Naive thymus-derived CD8-positive, alpha-beta T cell (primary cell): ENCODE measurements around the gene THBS1. TPM values are rescaled to one million over a fixed set of nuclear protein-coding genes. Genes with fewer than 3 reads are reported as not detected.

ENCODE experiments used
- ATAC-seq, 2 donors: fragments of 150-1000 bp; cut with Tn5 transposase in 1 of 2; sonication (Bioruptor Pico), chemical (Tn5 transposase) in 1 of 2; 1 replicate in 1 of 2; 2 replicates in 1 of 2; pipeline ENCODE4 v1.10.0; 2021; ENCODE audit warnings: mild to moderate bottlenecking in 2 of 2, moderate library complexity in 2 of 2
- POLR2A ChIA-PET: fragments of 350-600 bp; sonication (Branson Sonifier 250); formaldehyde crosslinking; loops from one replicate; lab custom pipeline; 2021; ENCODE audit warnings: antibody characterized with exemption; lab: Charles Lee
- DNase-seq, 10 donors: peaks; one replicate each; pipeline versions ENCODE4 v3.0.0 to v3.0.0-alpha.2; 2020 to 2022
- H3K27ac Mint-ChIP-seq, 10 donors: one replicate each; pipeline ENCODE4 v1.8.0; 2020 to 2022; ENCODE audit warnings: mild to moderate bottlenecking in 10 of 10, mixed read lengths in 10 of 10, moderate library complexity in 4 of 10, inconsistent platforms in 1 of 10
- H3K27me3 Mint-ChIP-seq, 5 donors: one replicate each; pipeline ENCODE4 v1.8.0; 2021 to 2022; ENCODE audit warnings: mixed read lengths in 5 of 5
- H3K36me3 Mint-ChIP-seq, 3 donors: one replicate each; pipeline ENCODE4 v1.8.0; 2020 to 2022; ENCODE audit warnings: mixed read lengths in 3 of 3, mild to moderate bottlenecking in 2 of 3, inconsistent platforms in 1 of 3
- H3K4me1 Mint-ChIP-seq, 4 donors: one replicate each; pipeline ENCODE4 v1.8.0; 2021 to 2022; ENCODE audit warnings: mixed read lengths in 4 of 4
- H3K4me3 Mint-ChIP-seq, 10 donors: one replicate each; pipeline ENCODE4 v1.8.0; 2020 to 2022; ENCODE audit warnings: mild to moderate bottlenecking in 10 of 10, mixed read lengths in 10 of 10, moderate library complexity in 6 of 10, inconsistent platforms in 1 of 10
- H3K9me3 Mint-ChIP-seq, 9 donors: one replicate each; pipeline ENCODE4 v1.8.0; 2020 to 2022; ENCODE audit warnings: mixed read lengths in 9 of 9, mild to moderate bottlenecking in 3 of 9, inconsistent platforms in 1 of 9, moderate library complexity in 1 of 9
- polyA plus RNA-seq, 3 donors: library from polyadenylated mRNA; unstranded; fragments of 300-500 nt; fragmentation: Illumina TruSeq; gene quantifications; one replicate each; pipeline ENCODE4 v1.2.3, GENCODE V29; 2021
- total RNA-seq, 8 experiments: library from RNA in 2 of 8; stranded (reverse) in 2 of 8; gene quantifications; one replicate each; pipeline ENCODE4 v1.2.3 and lab custom pipeline; 2021 to 2026

The THBS1 gene
- total and polyA plus RNA-seq, 5 experiments from 2014 or later: 0.02 to 6.5 (median 2.0) TPM; not detected in 1

GRCh38 chr15:39593071-39593655 lies 12.3 kb downstream of the THBS1 start:
- H3K9me3 Mint-ChIP-seq: no peaks in the 10 kb centered on the region
- POLR2A ChIA-PET: no interaction called here
- H3K4me1 Mint-ChIP-seq: peaks cover 0 to 7% (median 0%) of the 10 kb centered on the region in 4 donors
- H3K4me3 Mint-ChIP-seq: no peak overlapping the region
- peaks cover 0 to 3% (median 0%) of the 10 kb centered on the region in 5 donors for H3K27me3 Mint-ChIP-seq
- ATAC-seq: no peak
- DNase-seq: no peak
- no peaks in the 10 kb centered on the region for H3K36me3 Mint-ChIP-seq
- no peak overlapping the region for H3K27ac Mint-ChIP-seq

GRCh38 chr15:39593656-39594445 lies 13.0 kb downstream of the THBS1 start:
- Mint-ChIP-seq H3K36me3 (no peaks in the 10 kb centered on the region), H3K27me3 (peaks cover 0 to 3% (median 0%) of the 10 kb centered on the region in 5 donors), H3K4me1 (peaks cover 0 to 7% (median 0%) of the 10 kb centered on the region in 4 donors), H3K27ac (peak overlapping the region in 2 of 10 donors; percentile 51 to 78), H3K9me3 (no peaks in the 10 kb centered on the region), H3K4me3 (peak overlapping the region in 2 of 10 donors; percentile 7 to 60)
- DNase-seq: no peak
- POLR2A ChIA-PET: no interaction called here
- no peak for ATAC-seq

GRCh38 chr15:39594446-39595337 lies 13.8 kb downstream of the THBS1 start:
- no peak for ATAC-seq
- H3K4me3 Mint-ChIP-seq: no peak overlapping the region

DNA sequence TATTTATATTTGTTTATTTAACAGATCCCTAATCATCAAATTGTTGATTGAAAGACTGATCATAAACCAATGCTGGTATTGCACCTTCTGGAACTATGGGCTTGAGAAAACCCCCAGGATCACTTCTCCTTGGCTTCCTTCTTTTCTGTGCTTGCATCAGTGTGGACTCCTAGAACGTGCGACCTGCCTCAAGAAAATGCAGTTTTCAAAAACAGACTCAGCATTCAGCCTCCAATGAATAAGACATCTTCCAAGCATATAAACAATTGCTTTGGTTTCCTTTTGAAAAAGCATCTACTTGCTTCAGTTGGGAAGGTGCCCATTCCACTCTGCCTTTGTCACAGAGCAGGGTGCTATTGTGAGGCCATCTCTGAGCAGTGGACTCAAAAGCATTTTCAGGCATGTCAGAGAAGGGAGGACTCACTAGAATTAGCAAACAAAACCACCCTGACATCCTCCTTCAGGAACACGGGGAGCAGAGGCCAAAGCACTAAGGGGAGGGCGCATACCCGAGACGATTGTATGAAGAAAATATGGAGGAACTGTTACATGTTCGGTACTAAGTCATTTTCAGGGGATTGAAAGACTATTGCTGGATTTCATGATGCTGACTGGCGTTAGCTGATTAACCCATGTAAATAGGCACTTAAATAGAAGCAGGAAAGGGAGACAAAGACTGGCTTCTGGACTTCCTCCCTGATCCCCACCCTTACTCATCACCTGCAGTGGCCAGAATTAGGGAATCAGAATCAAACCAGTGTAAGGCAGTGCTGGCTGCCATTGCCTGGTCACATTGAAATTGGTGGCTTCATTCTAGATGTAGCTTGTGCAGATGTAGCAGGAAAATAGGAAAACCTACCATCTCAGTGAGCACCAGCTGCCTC lies 14.7 kb downstream of the THBS1 start:
- POLR2A ChIA-PET: no interaction called here
- peaks cover 0 to 7% (median 0%) of the 10 kb centered on the region in 4 donors for H3K4me1 Mint-ChIP-seq
- H3K27ac Mint-ChIP-seq: no peak overlapping the region

More at GRCh38 chr15:39594446-39595337, 13.8 kb downstream of the THBS1 start:
- DNase-seq: no peak
- Mint-ChIP-seq H3K36me3 (no peaks in the 10 kb centered on the region), H3K4me1 (peaks cover 0 to 7% (median 0%) of the 10 kb centered on the region in 4 donors), H3K27me3 (peaks cover 0 to 3% (median 0%) of the 10 kb centered on the region in 5 donors), H3K9me3 (no peaks in the 10 kb centered on the region), H3K27ac (no peak overlapping the region)
- POLR2A ChIA-PET: no interaction called here

GRCh38 chr15:39596358-39597051 lies 15.6 kb downstream of the THBS1 start:
- ATAC-seq: no peak

More for the DNA sequence above, 14.7 kb downstream of the THBS1 start:
- H3K4me3 Mint-ChIP-seq: no peak overlapping the region
- no peaks in the 10 kb centered on the region for H3K9me3 Mint-ChIP-seq
- DNase-seq (no peak), ATAC-seq (no peak)
- H3K36me3 Mint-ChIP-seq: no peaks in the 10 kb centered on the region
- peaks cover 0 to 3% (median 0%) of the 10 kb centered on the region in 5 donors for H3K27me3 Mint-ChIP-seq

GRCh38 chr15:39597336-39597735 lies 16.5 kb downstream of the THBS1 start:
- Mint-ChIP-seq H3K4me1 (peaks cover 0 to 7% (median 0%) of the 10 kb centered on the region in 4 donors), H3K36me3 (no peaks in the 10 kb centered on the region), H3K27ac (no peak overlapping the region), H3K4me3 (no peak overlapping the region), H3K27me3 (peaks cover 0 to 3% (median 0%) of the 10 kb centered on the region in 5 donors), H3K9me3 (no peaks in the 10 kb centered on the region)
- POLR2A ChIA-PET: no interaction called here
- ATAC-seq (no peak), DNase-seq (no peak)

More at GRCh38 chr15:39596358-39597051, 15.6 kb downstream of the THBS1 start:
- POLR2A ChIA-PET: no interaction called here
- H3K4me3 Mint-ChIP-seq: no peak overlapping the region
- H3K9me3 Mint-ChIP-seq: no peaks in the 10 kb centered on the region
- no peak for DNase-seq
- H3K27ac Mint-ChIP-seq: no peak overlapping the region
- peaks cover 0 to 7% (median 0%) of the 10 kb centered on the region in 4 donors for H3K4me1 Mint-ChIP-seq
- peaks cover 0 to 3% (median 0%) of the 10 kb centered on the region in 5 donors for H3K27me3 Mint-ChIP-seq
- no peaks in the 10 kb centered on the region for H3K36me3 Mint-ChIP-seq

GRCh38 chr15:39597751-39598185 lies 16.9 kb downstream of the THBS1 start:
- peaks cover 0 to 3% (median 0%) of the 10 kb centered on the region in 5 donors for H3K27me3 Mint-ChIP-seq
- DNase-seq (no peak), ATAC-seq (no peak)
- no peak overlapping the region for H3K4me3 Mint-ChIP-seq
- H3K27ac Mint-ChIP-seq: no peak overlapping the region
- peaks cover 0 to 7% (median 0%) of the 10 kb centered on the region in 4 donors for H3K4me1 Mint-ChIP-seq
- no peaks in the 10 kb centered on the region for H3K9me3 Mint-ChIP-seq
- no peaks in the 10 kb centered on the region for H3K36me3 Mint-ChIP-seq
- POLR2A ChIA-PET: no interaction called here

- POLR2A ChIA-PET: no interaction called here
- no peaks in the 10 kb centered on the region for H3K9me3 Mint-ChIP-seq
- peaks cover 0 to 3% (median 0%) of the 10 kb centered on the region in 5 donors for H3K27me3 Mint-ChIP-seq
- H3K4me1 Mint-ChIP-seq: peaks cover 0 to 7% (median 0%) of the 10 kb centered on the region in 4 donors
- no peak overlapping the region for H3K4me3 Mint-ChIP-seq
- DNase-seq (no peak), ATAC-seq (no peak)
- H3K27ac Mint-ChIP-seq: no peak overlapping the region
- no peaks in the 10 kb centered on the region for H3K36me3 Mint-ChIP-seq
Observed at GRCh38 chr15:39598186-39598850, 17.4 kb downstream of the THBS1 start.

- no peaks in the 10 kb centered on the region for H3K9me3 Mint-ChIP-seq
Observed at GRCh38 chr15:39598958-39599845, 18.3 kb downstream of the THBS1 start.

GRCh38 chr15:39599871-39600270 lies 19.0 kb downstream of the THBS1 start:
- Mint-ChIP-seq H3K9me3 (no peaks in the 10 kb centered on the region), H3K27ac (no peak overlapping the region), H3K4me3 (no peak overlapping the region), H3K27me3 (peaks cover 0 to 3% (median 0%) of the 10 kb centered on the region in 5 donors), H3K36me3 (no peaks in the 10 kb centered on the region), H3K4me1 (no peaks in the 10 kb centered on the region)
- ATAC-seq: no peak
- POLR2A ChIA-PET: no interaction called here
- no peak for DNase-seq

More at GRCh38 chr15:39598958-39599845, 18.3 kb downstream of the THBS1 start:
- POLR2A ChIA-PET: no interaction called here
- Mint-ChIP-seq H3K4me3 (no peak overlapping the region), H3K27me3 (peaks cover 0 to 3% (median 0%) of the 10 kb centered on the region in 5 donors), H3K36me3 (no peaks in the 10 kb centered on the region), H3K4me1 (peaks cover 0 to 2% (median 0%) of the 10 kb centered on the region in 4 donors), H3K27ac (no peak overlapping the region)
- ATAC-seq (no peak), DNase-seq (no peak)
